Renal cortex interstitium (tissue), 11 donors: ENCODE measurements around the gene SH3RF3. TPM values are rescaled to one million over a fixed set of nuclear protein-coding genes. Genes with fewer than 3 reads are reported as not detected.

ENCODE experiments used
- DNase-seq, 11 donors: peaks; one replicate each; pipeline ENCODE4 v3.0.0-alpha.2; 2013; ENCODE audit warnings: low read depth in 9 of 11, low spot score in 4 of 11; ENCODE audit errors: extremely low read depth in 1 of 11
- polyA plus RNA-seq, 3 donors: library from polyadenylated mRNA; unstranded; fragments of 120-200 nt; gene quantifications; one replicate each; pipeline ENCODE4 v1.2.1, GENCODE V29; 2013; ENCODE audit not compliant: insufficient read length in 3 of 3

SH3RF3 gene
- polyA plus RNA-seq, 3 donors = 4.2 to 5.8 (median 5.2) TPM

DNA sequence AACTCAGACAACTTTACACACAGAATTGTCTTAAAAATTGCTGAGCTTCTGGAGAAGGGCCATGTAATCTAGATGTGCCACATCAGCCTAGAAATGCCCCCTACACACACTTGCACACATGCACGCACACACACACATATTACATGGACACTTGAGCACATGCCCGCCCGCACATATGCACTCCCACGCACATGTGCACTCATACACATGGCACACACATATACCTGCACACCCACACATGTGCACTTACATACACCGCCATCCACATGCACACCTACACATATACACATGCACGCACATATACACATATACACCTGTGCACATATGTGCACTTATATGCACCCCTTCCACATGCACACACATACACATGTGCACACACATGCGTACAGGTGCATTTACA lies 271.1 kb downstream of the SH3RF3 start:
- no peak for DNase-seq

DNA sequence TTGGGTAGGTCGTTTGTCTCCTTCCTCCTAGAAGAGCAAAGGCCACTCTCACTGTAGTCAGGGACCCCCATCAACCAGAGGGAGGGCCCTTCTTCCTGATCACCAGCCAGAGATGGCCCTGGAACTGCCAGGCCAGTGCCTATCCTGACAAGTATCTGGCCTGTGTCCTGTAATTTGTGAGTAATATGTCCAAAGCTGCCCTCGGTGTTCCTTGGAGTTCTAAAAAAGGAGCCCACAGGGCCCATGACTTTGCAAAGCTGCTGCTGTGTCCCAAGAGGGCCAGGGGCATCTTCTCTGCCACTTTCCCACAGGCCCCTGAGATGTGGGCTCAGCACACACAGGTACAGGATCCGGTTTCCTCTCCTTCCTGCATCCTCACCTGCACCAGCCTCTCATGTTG lies 272.4 kb downstream of the SH3RF3 start:
- DNase-seq = no peak

DNA sequence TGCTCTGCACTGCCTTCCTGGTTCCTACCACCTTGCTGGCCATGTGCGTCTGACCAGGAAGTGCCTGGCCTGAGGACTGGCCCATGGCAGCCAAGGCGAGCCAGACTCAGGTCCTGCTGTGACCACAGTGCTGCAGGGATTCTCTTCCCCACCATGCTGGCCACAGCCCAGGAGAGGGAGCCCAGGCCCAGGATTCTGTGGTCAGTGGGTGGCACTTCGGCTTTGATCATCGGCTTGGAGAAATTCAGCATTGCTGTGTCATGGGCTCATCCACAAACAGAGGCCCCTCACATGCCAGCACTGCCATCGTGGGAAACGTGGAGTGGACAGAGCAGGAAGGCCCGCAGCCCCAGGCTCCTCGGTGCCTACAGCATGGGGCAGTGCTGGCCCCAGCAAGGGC lies 273.2 kb downstream of the SH3RF3 start:
- DNase-seq = no peak

DNA sequence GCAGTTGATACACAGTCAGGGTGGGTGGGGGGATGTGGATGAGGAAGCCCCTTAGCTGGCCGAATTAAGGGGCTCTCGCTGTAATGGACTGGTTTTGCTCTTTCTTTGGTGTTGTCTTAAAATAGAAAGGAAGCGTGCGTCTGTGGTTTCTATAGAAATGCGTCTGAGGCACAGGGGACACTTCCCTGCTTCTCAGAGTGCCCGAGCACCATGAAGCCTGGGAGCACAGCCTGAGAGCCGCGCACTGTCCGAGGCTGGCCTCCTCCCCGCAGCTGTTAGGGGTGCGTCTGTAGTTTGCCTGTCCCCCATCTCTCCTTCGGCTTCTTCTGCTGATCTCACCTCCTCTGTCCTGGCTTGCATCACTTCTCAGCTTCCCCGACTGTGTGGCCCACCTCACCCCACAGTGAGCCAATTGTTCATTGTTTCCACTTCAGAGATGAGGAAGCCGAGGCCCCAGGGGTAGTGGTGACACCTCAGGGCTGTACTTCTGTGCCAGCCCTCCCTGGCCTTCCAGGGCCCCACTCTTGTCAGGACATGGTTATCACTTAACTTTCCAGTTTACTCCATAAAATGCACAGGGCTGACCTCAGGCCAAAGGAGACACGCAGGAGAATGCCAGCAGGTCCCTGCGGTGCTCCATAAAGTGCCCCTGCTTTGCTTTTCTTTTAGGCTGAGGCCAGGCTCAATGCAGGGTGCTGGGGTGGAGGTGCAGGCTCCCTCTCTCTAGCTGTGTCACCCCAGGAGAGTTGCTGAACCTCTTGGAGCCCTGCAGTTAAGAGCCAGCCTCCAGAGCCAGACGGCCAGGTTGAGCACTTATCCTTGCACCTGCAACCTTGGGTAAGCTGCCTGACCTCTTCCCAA lies 274.2 kb downstream of the SH3RF3 start:
- no peak for DNase-seq

DNA sequence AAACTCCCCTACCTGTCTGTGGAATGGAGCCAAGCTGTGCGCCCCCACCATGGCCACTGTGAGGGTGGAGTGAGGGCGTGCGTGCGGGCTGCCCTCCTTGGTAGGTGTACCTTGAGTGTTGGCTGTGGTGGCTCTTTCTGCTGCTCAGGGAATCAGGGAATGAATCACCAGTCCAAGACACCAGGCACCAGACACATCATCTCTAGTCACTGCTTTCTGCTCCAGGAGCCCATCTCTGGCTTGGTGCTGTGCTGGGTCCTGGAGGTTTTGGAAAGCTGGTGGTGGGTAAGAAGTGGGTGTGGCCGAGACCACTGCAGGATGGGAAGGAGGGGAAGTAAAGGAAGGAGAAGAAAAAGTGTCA lies 274.8 kb downstream of the SH3RF3 start:
- DNase-seq = no peak

DNA sequence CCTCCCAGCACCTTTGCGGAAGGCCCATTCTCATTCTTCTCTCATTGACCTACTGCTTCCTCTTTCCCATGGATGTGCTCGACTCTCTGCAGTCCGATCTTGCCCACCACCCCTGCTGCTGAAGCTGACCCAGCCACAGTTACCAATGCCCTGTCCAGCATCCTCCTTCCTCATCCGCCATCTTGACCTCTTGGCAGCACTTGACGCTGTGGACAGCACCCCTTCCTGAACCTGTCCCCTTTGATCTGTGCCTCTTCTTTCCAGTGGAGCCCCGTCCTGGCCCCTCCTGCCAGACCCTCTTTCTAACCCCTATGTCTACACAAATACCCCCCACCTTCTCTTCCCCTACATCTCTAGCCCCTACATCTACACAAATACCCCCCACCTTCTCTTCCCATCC lies 275.7 kb downstream of the SH3RF3 start:
- no peak for DNase-seq

DNA sequence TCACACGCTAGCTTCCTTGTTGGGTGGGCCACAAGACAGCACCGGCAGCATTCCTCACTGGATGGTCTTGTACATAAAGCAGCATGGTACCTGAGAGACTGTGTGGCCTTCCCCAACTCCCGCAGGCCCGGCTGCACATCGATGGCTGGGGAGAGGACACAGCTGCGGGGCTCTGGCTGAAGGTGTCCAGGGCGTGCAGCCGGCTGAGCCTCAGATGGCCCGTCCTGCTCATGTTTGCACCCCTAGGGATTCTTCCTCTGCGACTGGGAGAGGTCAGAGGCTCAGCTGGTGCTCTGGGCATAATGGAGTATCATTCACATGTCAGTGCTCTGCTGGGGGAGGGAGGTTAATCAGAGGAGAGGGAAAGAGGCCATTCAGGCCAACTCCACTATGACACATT lies 276.9 kb downstream of the SH3RF3 start:
- no peak for DNase-seq

DNA sequence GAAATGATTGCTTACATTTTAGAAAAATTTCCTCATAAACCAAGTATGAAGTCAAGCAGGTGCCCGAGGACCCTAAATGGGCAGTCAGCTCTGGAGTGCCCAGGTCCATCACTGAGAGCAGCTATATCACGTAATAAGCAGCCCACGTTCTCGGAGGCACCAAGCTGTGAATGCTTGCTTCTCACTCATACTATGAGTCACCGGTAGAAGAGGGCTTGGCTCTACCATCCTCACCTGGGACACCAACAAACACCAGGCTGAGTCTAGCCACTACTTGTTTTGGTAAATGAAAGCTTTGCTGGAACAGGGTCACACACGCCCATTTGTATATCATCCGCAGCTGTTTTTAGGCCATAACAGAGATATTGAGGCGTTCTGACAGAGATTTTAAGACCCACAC lies 277.3 kb downstream of the SH3RF3 start:
- no peak for DNase-seq

DNA sequence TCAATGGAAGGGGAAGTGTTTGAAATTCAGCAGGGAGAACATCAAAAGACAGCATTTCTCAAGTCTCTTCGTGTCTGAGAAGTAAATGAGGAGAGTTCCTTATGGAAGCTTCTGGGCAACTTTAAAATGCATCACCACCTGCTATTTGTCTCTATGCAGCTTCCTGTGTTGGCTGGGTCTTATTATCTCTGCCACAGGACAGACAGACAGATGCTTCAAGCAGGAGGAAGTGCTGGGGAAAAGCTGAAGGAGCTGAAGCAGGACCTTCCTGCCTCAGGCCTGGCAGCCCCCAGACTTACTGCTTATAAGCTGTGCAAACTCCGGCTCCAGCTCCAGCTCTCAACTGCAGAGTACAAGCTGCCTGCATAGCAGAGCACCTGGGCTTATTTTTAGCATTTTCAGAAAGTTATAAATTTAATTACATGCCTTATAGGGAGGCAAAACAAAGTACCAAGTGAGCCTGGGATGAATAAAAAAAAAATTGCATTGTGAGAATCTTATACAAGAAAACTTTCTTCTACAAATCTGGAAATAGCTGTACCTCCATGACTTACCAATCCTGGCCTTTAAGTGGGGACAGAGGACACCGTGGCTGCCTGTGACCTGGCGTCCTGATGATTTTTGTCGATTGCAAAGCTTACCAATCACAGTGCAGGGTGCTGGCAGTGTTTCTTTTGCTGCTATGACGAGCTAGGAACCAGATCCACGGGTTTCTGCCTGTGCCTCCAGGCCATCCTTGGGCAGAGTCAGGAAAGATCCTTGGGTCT lies 278.5 kb downstream of the SH3RF3 start:
- DNase-seq = no peak

DNA sequence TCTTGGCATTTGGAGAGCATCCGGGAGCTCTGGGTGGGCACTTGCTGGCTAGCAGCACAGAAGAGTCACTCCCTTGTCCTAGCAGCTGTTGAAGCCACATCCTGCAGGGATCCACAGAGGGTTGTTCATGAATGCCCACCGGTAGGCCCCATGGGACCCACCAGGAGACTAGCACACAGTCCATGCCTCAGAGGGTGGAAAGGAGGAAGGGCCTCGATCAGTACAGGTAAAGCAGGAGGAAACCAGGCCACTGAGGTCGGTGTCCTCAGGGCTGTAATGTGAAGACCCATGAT lies 279.0 kb downstream of the SH3RF3 start:
- DNase-seq = no peak

DNA sequence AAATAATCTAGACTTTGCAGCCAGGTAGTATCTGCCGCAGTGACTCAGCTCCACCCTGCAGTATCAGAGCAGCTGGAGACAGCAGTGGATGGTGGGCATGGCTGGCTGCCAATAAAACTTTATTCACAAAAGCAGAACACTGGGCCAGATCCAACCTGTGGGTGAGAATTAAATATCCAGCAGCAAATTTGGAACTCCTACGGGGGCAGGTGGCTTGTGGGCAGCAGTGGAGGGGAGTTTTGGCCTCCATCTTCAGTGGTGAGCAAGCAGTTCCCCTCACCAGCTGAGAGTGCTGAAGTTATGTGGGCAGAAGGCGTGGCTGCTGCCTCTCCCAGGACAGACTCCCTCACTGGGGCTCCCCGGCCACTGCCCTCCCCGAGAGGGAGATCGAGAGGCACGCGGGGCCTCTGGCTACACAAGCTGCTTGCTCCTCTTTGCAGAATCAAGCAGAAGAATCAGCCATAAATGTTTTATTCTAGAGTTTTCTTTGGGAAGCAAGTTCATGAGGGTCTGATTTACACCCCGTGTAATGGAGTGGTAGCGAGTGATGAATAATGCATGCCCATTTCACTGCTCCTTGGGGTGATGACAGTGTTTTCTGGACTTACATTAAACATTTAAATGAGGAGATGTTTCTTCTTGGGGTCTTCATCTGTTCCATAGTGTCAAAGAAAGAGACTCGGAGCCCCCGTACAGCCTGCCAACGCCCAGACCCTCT lies 280.5 kb downstream of the SH3RF3 start:
- DNase-seq = no peak

DNA sequence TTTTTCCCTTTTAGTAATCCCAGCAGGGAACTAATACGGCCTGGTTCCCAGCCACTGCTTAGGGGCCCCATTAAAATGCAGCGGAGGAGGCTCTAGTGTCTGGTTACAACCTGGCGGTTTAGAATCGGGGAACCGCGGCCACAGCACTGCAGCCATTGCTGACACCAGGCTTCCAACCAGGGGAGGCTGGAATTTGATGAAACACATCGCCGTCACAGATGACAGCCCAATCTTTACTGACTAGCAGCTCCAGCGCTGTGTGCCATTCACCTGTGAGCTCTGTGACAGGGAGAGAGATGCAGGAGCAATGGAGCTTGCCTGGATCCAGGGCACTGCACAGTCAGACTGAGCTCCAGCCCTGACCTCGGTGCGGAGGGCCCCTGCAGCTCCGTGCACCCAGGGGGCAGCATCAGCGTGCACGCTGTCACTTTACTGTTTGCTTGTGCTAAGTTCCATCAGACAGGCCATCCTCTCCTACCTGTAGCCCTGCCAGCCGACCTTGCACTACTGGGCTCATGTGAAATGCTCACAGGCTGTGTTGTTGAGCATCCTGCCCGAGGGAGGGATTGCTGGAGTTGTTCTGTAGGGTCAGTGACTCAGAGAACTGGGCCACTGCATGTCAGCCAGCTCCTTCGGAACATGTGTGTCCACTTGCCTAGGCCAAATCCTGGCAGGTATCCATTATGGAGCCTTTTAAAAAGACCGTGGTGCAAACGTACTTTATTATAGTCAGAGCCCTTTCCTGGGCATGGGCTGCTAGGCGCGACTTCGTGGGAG lies 281.2 kb downstream of the SH3RF3 start:
- DNase-seq = peak in 10 of 11 donors; percentile 39 to 88 (median 68)

DNA sequence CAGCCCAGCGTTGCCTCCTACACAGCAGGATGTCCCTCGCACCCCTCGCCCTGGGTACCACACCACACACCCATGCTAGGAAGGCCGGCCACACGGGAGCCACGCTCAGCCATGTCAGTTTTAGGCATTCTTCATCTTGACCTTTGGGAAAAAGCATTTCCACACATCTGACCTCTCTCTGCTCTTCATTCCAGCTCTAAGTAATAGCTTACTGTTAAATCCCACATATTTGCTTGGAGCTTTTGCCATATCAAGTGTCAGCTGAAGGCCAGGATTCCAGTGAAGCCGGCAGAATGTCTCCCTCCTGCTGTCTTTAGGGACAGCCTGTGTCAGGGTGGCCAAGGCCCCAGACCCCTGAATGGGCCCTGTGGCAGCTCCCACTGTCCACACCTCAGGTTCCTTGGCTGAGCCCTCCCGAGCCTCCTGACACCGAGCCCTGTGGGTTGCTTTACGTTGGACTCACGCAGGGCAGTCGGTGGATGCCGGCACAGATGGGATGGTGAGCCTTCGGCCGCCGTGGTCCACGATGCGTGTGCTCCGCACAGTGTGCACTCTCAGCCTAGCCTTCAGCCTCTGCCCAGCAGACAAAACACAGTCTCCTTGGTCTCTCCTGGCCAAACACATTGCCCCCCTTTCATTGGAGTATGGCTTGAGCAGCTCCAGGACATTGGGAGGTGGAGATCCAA lies 282.8 kb downstream of the SH3RF3 start:
- DNase-seq = no peak

DNA sequence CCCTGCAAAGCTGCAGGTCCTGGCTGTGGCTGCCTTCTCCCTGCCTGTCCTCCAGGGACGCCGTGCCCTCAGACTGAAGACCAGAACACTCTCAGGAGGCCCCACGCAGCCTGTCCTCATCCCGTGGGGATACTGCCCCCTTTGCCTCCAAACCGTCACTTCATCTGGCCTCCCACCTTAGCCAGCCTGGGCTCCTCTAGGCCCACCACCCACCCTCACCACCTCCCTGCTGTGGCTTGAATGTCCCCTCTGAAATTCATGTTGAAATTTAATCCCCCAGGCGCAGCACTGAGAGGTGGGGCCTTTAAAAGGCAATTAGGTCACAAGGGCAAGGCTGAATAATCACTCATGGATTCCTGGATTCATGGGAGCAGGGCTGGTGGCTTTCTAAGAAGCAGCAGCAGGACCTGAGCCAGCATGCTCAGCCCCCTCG lies 286.6 kb downstream of the SH3RF3 start:
- no peak for DNase-seq

DNA sequence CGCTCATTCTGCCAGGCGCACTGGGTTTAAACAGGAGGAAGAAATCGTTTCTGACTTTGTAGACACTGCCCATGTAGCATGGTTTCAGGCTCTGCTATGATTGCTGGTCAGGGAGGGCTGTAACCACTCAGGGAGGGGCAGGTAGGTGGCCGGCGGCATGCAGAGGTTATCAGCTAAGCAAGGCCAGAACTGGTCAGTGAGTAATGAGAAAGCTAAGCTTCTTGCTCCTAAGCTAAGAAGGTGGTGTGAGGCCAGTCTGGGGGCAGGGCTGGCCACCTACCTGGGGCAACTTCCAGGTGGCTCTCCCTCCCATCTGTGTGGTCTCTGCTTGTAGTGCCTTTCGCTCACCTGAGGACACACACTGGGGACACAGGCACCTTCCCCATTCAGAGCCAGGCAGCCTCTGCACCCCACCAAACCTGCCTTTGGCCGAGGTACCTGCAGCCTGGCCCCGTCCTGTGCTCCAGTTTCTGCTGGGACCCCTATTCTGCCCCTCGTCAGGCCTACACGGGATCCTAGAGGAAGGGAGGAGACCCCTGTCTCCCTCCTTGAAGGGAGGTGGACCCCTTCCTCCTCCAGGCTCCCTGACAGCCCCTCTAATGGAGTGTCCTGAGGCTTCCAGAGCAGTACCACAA lies 288.8 kb downstream of the SH3RF3 start:
- no peak for DNase-seq

DNA sequence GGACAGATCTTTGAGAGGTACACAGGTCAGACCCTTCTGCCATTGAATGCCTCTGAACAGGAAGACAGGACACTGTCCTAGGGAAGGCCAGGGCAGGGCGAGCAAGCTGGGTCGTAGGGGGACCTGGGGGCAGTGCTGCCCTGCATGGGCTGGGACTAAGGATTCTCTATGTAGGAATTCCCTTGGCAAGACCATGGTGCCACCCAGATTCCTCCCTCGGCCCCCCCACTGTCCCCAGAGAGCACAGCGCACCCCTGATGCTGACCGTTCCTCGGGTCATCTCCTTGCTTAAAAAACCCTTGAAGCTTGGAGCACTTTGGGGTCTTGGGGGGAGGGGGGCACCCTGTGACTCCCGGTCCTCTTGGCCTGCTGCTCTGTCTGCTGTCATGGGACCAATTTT lies 289.7 kb downstream of the SH3RF3 start:
- no peak for DNase-seq

DNA sequence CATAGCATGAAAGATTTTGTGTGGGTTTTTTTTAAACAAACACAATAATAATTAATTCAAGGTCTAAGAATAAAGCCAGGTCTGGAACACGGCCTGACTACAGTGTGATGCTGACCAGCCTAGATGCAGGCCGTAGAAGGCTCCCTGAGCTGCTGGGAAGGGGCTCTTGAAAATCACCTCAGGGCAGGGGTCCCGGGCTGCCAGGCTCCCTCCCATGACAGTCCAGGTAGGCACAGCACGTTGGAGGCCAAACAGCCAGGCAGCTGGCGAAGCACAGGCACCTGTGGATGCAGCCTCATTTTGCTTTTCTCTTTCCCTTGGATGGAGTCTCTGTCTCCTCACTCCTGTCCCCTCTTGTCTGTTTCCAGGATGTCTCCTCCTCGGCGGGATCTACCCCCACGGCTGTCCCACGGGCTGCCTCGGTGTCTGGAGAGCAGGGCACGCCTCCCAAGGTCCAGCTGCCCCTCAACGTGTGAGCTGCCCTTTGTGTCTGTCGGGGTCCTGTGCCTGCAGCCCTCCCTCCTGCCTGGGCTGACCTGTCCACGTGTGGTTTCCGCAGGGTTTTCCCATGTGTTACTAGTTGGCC lies 290.3 kb downstream of the SH3RF3 start:
- DNase-seq = no peak

DNA sequence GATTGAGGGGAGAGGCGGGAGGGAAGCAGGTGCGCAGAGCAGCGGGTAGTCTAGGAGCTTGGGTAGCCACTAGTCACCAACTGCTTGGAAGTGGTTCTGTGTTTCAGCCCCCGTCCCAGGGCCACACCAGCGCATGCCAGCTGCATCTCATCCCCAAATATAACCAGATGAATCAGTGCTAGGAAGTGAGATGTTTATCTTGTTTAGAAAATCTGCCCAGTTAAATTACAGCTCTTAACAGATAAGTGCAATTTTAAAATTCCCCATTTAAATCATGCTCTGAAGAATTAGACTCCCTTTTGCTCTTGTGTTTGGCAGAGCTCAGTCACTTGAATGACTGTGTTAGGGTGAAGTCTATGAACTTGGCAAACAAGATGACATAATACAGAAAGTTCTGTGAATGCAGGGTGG lies 291.0 kb downstream of the SH3RF3 start:
- DNase-seq = no peak
